ENCODE measurements around the gene PCYT2.

PCYT2 gene

GRCh38 chr17:81930142-81931125 lies 19.2 kb upstream of the PCYT2 start:
- TF ChIP-seq TEAD4 (IDR thresholded peaks at IDR 0.05) (no peak), EGR1 (IDR thresholded peaks at IDR 0.05) (no peak), TCF12 (IDR thresholded peaks at IDR 0.05; ENCODE audit: low read depth) (no peak), YY1 (IDR thresholded peaks at IDR 0.05; ENCODE audit: low read depth) (no peak), NFIC (IDR thresholded peaks at IDR 0.05) (no peak), CREB1 (IDR thresholded peaks at IDR 0.05; ENCODE audit: low read depth) (no peak), ZBTB7A (IDR thresholded peaks at IDR 0.05; ENCODE audit: low read depth) (0 out of 2 replicates have a peak, but pooled peaks have one; percentile 64), RAD21 (IDR thresholded peaks at IDR 0.05; ENCODE audit: low read depth) (peak; percentile 9; the same call in 1 of the 2 replicates), REST (IDR thresholded peaks at IDR 0.05; ENCODE audit: low read depth) (peak; percentile 97), EP300 (IDR thresholded peaks at IDR 0.05; ENCODE audit: borderline replicate concordance) (no peak), TAF1 (IDR thresholded peaks at IDR 0.05; ENCODE audit: low read depth) (no peak), FOXM1 (IDR thresholded peaks at IDR 0.05; ENCODE audit: borderline replicate concordance, low read depth) (no peak), USF1 (IDR thresholded peaks at IDR 0.05) (no peak), MAX (IDR thresholded peaks at IDR 0.05) (0 out of 2 replicates have a peak, but pooled peaks have one; percentile 19), CEBPB (IDR thresholded peaks at IDR 0.05) (no peak)

GRCh38 chr17:81929253-81930141 lies 18.3 kb upstream of the PCYT2 start:
- TF ChIP-seq NFIC (IDR thresholded peaks at IDR 0.05) (no peak), YY1 (IDR thresholded peaks at IDR 0.05; ENCODE audit: low read depth) (no peak), EP300 (IDR thresholded peaks at IDR 0.05; ENCODE audit: borderline replicate concordance) (no peak), RAD21 (IDR thresholded peaks at IDR 0.05; ENCODE audit: low read depth) (no peak), TAF1 (IDR thresholded peaks at IDR 0.05; ENCODE audit: low read depth) (no peak), EGR1 (IDR thresholded peaks at IDR 0.05) (no peak), CEBPB (IDR thresholded peaks at IDR 0.05) (no peak), FOXM1 (IDR thresholded peaks at IDR 0.05; ENCODE audit: borderline replicate concordance, low read depth) (no peak), TCF12 (IDR thresholded peaks at IDR 0.05; ENCODE audit: low read depth) (no peak), CREB1 (IDR thresholded peaks at IDR 0.05; ENCODE audit: low read depth) (no peak), MAX (IDR thresholded peaks at IDR 0.05) (no peak), REST (IDR thresholded peaks at IDR 0.05; ENCODE audit: low read depth) (no peak), ZBTB7A (IDR thresholded peaks at IDR 0.05; ENCODE audit: low read depth) (no peak), USF1 (IDR thresholded peaks at IDR 0.05) (no peak), TEAD4 (IDR thresholded peaks at IDR 0.05) (no peak)

- TF ChIP-seq MAX (IDR thresholded peaks at IDR 0.05) (0 out of 2 replicates have a peak, but pooled peaks have one; percentile 17), YY1 (IDR thresholded peaks at IDR 0.05; ENCODE audit: low read depth) (no peak)
Measured at GRCh38 chr17:81928544-81929252, 17.5 kb upstream of the PCYT2 start.

Data from Ishikawa (cell line).